Stimulated activated CD4-positive, alpha-beta T cell treated with anti-CD3 and anti-CD28 coated beads, Interleukin-2, amount 100 ng/mL, for 48 hours (primary cell): Measurements from ENCODE around the gene DSC1.
"Not testable (repeated sequence)": the region's sequence is repeated elsewhere in the genome, so short reads cannot be mapped to it uniquely, and the experiment has no call there.

ENCODE experiments used
- DNase-seq, 2 donors: peaks; one replicate each; pipeline ENCODE4 v3.0.0-alpha.2; 2020

DSC1 gene, protein sequence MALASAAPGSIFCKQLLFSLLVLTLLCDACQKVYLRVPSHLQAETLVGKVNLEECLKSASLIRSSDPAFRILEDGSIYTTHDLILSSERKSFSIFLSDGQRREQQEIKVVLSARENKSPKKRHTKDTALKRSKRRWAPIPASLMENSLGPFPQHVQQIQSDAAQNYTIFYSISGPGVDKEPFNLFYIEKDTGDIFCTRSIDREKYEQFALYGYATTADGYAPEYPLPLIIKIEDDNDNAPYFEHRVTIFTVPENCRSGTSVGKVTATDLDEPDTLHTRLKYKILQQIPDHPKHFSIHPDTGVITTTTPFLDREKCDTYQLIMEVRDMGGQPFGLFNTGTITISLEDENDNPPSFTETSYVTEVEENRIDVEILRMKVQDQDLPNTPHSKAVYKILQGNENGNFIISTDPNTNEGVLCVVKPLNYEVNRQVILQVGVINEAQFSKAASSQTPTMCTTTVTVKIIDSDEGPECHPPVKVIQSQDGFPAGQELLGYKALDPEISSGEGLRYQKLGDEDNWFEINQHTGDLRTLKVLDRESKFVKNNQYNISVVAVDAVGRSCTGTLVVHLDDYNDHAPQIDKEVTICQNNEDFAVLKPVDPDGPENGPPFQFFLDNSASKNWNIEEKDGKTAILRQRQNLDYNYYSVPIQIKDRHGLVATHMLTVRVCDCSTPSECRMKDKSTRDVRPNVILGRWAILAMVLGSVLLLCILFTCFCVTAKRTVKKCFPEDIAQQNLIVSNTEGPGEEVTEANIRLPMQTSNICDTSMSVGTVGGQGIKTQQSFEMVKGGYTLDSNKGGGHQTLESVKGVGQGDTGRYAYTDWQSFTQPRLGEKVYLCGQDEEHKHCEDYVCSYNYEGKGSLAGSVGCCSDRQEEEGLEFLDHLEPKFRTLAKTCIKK

DNA sequence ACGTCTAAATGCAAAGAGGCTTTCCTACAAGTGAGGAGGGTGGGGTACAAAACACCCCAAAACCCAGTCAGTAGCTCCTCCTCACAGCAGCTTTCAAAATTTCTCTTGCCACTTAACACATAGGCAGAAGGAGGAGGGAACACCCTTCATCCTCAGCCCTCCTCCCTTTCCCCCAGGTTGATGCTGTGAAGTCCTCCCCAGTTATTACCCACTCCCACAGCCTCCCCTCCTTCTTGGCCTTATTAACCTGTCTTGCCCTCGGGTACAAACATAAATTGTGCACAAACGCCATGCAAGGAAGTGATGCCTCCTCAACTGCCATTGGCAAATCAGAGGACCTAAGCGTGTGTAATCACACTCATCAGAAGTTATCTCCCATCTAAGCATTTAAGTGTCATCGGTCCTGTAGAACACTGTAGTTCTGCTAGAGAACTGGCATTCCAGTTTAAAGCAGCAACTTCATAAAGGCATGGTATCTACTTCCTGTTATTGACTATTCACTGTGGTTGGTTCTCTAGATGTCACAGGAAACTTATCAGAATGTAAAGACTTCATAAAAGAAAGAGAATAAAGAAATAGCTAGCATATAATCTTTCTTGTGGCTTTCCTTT lies at the start of gene DSC1:
TSS of gene DSC1 (minus strand) at position 32 of the 611 bp plus-strand sequence. CDS start 262 bp downstream, outside the sequence.
- DNase-seq: no peak

DNA sequence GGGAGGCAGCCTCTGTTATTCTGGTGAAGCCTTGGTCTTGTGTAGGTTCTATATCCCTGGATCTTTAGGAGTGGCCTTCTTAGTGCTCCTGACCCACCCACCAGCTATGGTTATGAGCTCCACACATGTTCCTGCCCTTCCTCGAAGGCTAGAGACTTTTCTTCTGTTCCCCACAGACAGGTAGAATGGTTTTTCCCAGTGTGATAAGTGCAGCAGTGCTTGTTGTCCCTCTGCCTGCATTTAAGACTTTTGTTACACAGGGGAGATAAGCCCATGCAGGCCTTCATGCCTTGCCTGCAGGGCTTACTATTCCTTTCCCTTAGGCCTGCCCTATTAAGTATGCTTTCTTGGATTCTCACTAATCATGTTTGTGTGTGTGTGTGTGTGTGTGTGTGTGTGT lies 48.4 kb upstream of the DSC1 start:
- no peak for DNase-seq

DNA sequence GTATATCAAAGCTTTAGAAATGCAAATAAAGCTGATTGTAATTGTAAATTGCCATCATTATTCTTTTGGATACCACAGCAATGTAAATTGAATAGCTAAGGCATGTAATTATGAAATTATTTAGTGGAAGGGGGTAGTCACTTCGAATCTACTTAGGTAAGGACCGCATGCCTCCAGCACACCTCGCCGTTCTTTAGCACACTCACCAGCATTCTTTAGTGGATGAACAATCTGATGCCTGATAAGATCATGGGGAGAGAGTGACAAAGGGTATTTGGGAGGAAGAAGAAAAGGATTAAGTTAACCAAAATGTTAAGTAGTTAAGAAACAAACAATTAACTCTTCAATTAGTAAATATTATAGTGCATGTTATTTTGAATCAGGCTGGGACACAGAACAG lies 46.4 kb upstream of the DSC1 start:
- no peak for DNase-seq

DNA sequence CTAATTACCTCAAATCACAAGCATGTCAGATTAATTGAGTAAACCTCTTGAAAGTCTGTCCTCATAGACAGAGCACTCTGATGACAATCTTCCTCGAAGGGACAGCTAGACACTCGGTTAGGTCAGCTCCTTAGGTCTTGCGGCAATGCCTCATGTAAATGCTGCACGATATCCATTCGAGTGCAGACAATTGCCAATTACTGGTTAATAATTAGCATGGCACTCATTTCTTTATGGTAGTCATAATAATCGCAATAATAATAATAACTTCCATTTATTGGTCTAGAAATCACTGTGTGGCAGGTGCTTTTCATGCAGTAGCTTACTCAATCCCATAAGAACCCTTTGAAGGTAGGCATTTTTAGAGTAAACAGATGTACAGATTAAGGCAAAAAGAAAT lies 44.7 kb upstream of the DSC1 start:
- no peak for DNase-seq

DNA sequence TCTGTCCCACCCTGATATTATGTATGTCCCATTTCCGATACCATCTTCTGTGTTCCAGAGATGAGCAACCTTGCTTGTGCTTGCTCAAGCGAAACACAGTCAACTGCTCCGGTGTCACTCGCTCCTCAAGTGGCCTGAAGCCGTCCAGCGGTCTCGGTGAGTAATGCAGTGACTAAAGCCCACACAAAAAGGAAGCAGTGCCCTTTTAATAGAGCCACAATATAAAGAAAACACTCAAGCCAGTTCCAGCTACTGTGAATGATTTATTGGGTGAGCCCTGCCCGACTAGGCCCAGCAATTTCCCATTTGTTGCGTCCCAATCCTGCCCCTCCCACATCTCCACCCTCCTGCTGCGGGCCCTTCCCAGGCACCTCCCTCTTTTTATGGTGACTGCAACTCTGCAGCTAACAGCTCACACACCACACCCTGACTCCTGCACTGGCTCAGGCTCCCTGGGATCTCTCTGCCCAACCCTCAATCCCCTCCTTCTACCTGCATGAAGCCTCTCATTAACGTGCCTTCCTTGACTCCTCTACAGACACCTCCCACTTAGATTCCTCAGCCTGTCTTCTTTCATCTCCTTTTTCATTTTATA lies 44.2 kb upstream of the DSC1 start:
- DNase-seq: no peak

DNA sequence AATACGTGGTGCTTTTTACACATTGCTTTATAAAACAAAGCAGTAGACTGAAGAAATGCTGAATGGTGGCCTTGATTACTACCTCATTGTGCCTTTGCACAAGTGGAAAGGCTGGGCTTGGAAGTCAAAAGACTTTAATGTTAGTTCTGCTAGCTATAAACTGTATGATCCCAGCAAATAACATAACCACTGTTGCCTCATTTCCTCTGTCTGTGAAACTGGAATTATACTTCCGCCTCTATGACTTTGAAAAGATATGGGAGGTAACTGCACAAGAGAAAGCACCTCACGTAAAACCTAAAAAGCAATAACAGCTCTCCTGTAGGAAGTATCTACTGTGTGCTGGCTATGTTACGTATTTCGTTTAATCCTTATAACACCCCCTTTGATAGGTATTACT lies 43.4 kb upstream of the DSC1 start:
- DNase-seq: no peak

DNA sequence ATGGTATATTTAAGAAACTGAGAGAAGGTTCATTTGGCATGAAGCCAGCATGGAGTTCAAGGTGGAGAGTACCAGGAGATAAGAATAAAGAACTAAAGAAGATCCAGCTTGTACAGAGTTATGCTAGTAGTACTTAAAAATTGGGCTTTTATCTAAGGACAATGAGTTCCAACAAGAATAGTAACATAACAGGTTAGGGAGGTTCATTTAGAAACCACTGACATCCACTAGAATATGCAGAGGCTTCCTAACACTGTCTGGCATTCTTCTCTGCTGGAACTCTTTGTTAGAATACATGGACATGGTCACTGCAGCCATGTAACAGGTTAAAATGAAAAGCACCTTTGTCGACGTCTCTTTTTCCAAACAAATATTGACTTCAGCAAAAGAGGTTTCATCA lies 42.6 kb upstream of the DSC1 start:
- DNase-seq: no peak

DNA sequence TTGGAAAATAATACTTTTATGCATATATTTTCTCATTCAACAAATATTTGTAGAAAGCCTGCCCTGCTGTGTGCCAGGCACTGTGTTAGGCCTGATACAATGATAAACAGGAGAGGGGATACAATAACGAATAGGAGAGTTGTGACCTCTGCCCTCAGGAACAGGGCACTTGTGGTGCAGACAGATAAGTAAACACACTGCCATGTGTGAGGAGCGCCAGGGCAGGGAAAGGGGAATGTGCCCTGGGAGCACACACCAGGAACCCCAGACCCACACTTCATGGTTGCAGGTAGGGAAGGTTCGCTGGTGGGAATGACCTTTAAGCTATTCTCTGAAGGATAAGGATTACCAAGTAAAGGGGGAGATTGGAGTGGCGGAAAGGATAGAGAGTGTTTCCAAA lies 42.2 kb upstream of the DSC1 start:
- no peak for DNase-seq

DNA sequence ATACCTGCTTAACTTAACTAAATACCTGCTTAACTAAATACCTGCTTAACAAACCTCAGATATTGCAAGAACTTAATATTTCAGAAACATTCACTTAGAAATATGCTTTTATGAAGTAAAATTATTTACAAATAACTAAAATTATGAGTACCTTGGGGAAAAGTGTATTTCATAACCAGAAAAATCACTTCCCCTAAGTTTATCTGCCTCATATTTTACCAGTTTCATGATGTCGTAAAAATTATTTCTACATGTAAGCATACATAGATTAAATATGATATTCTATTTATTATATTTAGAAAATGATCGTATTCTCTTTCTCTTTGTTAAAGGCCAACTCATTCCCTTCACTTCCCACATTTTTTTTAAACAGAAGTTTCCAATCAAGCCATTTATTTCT lies 41.5 kb upstream of the DSC1 start:
- DNase-seq: no peak

DNA sequence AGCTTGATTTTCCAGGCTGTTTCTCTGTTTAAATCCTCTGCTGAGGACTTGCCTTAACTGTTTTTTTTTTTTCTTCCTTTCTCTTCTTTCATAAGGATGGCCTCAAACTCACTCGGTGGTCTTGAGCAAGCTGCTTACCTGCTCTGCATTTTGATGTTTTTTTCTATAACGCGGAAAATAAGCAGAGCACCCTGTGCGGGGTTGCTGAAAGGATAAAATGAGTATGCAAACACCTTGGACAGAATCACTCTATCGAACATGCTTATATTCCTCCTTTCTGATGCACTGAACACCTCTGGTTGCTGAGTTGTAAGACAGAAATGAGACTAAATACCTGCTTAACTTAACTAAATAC lies 41.1 kb upstream of the DSC1 start:
- no peak for DNase-seq

DNA sequence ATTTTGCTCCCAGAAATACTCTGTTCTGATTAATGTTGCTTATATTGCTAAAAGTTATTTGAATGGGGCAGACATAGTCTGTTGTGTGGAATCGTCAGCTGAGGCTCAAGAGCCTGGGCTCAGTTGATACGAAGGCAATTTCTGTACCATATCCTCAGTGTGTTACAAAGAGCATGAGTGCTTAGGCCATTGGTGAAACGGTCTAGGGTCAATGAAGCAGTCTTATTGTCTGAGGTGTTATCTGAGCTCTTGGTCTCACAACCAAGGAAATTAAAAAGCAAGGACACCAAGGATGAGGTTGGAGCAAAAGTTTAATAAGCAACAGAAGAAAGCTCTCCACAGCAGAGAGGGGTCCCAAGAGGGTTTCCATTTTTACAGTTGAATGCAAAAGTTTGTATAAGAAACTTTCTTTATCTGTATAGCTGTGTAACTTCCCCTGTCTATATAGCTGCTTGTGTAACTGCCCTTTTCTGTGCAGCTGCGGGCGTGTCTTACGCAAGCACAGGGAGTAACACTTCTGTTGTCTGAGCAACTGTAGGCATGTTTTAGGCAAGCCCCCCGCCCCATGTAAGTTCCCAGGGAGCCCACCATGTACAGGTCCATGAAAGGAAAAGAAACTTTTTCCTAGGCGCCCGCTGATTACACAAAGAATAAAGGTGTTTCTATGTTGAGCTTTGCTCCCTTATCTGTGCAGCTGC lies 40.6 kb upstream of the DSC1 start:
- no peak for DNase-seq

DNA sequence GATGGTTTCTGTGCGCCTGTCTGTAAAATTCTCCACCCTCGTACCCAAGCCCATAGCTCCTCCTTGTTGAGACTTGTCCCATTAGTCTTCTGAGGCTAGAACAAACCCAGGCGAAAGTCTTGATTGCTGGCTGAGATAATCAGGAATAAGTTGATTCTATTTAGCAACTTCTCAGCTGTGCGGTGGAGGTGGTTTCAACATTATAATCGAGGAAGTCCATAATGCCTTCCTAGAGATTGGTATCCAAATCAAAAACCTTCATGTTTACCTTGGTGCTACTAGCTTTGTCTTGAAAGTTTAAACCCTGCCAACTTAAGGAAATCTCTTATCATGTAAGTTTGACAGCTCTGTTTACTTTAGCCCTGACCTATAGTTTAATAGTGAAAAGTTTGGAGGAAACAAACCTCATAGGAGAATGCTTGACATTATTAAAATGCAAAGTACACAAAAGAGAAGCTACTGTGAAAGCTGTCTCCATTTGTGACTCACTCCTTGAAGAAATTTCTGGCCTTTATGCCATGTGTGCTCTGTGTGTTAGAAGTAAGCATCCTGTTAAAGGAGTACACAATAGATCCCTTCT lies 36.6 kb upstream of the DSC1 start:
- no peak for DNase-seq

DNA sequence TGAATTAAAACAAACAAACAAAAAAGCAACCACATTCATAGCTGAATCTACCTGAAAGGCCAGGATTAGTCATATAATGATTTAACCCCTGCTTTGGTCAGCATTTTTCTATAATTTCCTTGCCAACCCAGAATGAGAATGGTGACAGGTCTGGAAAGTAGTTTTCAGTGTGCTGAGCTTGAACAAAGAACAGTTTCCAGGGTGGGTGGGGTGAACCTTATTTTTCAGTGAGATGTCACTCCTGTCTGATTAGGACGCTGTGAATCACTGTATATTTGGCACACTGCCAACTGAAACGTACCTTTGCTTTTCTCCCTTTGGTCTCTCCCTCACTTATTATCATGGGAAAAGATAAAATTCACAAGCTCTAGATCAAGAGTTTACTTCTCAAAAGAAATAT lies 35.0 kb upstream of the DSC1 start:
- no peak for DNase-seq

DNA sequence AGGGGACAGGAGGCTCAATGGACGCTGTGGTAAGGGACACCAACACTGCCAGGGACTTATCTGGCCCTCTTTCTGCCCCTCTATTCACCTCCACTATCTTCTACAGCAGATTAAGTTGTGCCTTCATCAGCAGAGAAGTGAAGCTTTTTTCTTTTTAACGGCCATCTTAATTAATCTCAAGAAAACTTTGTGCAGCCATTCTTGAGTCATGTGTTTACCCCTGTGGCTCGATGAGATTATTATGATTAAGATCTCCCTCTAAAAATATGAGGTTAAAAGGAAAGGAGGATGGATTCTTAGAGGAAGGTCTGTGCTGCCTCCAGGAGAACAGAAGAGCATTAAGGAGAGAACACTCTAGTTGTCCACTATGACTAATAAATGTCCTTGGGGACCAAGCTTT lies 32.4 kb upstream of the DSC1 start:
- DNase-seq: no peak

DNA sequence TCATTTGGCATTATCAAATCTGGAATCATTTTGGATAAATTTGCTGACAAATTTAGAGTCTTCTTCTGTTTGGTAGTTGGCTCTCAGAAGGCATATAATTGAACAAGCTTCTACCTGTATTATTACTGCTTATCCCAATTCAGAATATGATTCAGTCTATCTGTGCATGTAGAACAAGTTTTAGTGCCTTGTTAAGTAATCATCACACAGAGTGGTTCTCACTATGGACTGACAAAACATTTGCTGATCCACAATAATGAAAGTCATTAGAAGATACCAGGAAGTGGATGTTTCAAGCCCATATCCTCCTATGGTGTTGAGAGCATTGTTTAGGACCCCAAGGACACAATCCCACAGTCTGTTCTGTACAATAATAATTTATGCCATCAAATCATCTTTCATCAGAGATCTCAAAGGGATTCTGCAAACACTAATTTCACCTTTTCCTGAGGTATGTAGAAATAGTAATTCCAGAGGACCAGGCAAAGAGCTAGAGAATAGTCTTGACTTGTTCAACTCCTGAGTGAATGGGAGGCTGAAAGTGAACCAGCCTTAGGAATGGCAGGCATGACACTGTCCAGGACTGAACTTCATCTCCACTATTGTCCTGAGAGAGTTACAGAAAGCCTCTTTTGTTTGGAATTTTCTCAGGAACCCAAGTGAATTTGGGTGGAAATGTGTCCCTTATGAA lies 29.6 kb upstream of the DSC1 start:
- no peak for DNase-seq

DNA sequence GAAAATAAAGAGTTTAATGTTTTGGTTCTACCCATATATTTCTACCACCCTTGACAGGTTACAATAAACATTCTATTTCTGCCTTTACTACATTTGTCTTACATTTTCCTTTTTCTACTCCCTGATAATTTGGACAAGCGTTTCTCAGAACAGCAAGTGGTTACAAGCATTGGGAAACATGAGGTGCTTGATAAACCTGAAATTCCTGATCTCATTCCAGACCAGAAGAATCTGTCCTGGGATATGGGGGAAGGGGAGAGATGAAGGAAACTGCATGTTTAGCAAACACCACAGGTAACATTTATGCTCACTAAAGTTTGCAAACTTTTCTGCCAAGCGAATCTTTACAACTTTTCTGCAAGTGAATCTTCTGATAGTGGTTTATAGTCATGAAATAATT lies 28.3 kb upstream of the DSC1 start:
- DNase-seq: no peak

DNA sequence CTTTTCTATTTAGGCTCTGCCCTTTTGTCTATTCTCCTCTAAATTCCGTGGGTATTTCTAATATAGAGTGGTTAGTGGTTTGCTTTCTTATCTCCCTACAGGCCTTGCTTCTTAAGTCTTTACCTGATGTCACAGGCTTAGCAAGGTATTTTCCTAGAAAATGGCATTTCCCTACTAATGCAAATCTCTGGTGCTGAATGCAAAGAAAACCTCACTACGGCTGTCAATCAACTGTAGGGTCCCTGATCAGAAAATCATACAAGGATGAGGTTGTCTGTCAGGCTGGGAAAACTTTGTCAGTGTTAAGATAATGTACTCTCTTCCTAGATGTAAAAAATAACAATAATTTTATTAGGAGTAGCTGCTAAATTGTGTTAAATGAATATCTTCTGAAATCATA lies 27.1 kb upstream of the DSC1 start:
- DNase-seq: no peak

DNA sequence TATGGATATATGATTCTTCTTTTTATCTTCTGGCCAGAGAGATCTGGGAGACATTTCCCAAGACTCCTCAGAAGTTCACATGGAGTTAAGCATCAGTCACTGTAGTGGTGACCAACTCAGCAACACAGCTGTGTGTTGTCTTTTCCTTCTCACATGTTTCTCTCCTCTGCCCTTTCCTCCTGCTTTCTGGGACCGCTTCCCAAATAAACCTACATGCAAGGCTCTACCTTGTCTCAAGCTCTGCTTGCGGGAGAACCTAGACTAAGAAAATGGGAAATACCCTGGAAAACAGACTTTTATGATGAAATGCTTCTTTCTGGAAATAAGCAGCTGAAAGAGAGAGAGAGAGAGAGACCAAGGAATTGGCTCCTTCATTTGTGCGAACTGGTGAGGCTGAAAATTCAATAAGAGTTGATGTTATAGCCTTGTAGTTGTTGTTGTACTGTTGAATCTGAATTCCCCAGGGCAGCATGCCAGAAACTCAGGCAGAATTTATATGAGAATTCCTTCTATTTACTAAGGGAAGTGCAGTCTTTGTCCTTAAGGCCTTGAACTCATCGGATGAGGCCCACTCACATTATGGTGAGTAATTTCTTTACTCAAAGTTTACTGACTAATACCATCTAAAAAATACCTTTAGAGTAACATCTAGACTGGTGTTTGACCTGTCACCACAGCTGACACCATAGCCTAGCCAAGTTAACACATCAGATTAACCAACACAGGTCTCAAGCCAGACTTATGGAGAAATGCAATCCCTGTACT lies 22.7 kb upstream of the DSC1 start:
- no peak for DNase-seq

DNA sequence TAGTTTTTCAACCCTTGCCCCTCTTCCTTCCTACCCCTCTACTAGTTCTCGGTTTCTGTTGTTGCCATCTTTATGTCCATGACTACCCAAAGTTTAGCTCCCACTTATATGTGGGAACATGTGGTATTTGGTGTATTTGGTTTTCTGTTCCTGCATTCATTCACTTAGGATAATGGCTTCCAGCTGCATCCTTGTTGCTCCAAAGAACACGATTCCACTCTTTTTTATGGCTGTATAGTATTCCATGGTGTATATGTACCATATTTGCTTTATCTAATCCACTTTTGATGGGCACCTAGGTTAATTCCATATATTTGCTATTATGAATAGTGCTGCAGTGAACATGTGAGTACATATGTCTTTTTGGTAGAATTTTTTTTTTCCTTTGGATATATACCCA lies 20.6 kb upstream of the DSC1 start:
- DNase-seq: no peak

DNA sequence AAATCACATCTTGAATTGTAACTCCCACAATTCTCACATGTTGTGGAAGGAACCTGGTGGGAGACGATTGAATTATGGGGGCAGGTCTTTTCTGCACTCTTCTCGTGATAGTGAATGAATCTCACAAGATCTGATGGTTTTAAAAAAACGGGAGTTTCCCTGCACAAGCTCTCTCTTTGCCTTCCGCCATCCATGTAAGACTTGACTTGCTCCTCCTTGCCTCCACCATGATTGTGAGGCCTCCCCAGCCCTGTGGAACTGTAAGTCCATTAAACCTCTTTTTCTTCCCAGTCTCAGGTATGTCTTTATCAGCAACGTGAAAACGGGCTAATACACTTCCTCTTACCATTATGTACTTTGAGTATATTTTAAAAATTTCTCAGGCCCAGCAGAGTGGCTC lies 14.7 kb upstream of the DSC1 start:
- DNase-seq: not testable (repeated sequence)

DNA sequence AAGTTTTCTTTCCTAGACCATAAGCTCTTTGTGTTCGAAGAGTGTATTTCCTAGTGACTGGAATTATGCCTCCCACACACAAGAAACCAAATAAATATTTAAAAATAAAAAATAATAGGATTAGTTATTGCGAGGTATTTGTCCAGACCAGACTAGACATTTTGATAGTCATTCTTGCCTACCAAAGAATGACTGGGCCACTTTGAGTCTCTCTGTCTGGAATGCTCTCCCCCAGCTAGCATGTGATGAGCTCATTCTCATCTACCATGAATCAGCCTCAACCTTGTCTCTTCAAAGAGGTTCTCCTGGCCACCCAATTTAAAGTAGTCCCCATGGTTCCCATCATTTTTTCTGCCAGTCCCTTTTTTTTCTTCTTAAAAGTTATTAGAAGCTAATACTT lies 13.9 kb upstream of the DSC1 start:
- no peak for DNase-seq
